ENCODE results near the gene HBA2. TPM values are rescaled to one million over a fixed set of nuclear protein-coding genes. Genes with fewer than 3 reads are reported as not detected.
A peak's percentile ranks its signal among the peaks of the same experiment; 100 is the strongest.

HBA2 gene
- total RNA-seq, 1 experiment from 2014 or later, result not detected

- no peak for DNase-seq
- peaks cover under 1% of the 10 kb centered on the region for H3K79me1 ChIP-seq (ENCODE audit: insufficient read depth, low read depth, low read length, poor library complexity, severe bottlenecking)
- H3K9ac ChIP-seq (ENCODE audit: extremely low read depth, insufficient read length, low read length), result no peak overlapping the region
- H3K4me2 ChIP-seq (ENCODE audit: insufficient read depth, insufficient read length, low read length), result no peak overlapping the region
- no peak overlapping the region for H3K56ac ChIP-seq (ENCODE audit: insufficient read length, low read depth, low read length)
- no peaks in the 10 kb centered on the region for H3K79me2 ChIP-seq (ENCODE audit: insufficient read depth, low read length)
- no peaks in the 10 kb centered on the region for H3K27me3 Mint-ChIP-seq (ENCODE audit: low read depth)
- H3K4me3 Mint-ChIP-seq, result no peak overlapping the region
- no peak overlapping the region for H2BK5ac ChIP-seq (ENCODE audit: insufficient read length, low read length)
- no peaks in the 10 kb centered on the region for H4K20me1 ChIP-seq (ENCODE audit: control insufficient read depth, insufficient read depth, insufficient read length)
- no peak overlapping the region for H2BK15ac ChIP-seq (ENCODE audit: low read depth, low read length)
- H2BK120ac ChIP-seq (ENCODE audit: low read depth, low read length, poor library complexity, severe bottlenecking), result no peak overlapping the region
- H4K8ac ChIP-seq (replicated peaks; ENCODE audit: insufficient read length, low read depth, low read length), result no peak overlapping the region
- no peaks in the 10 kb centered on the region for H3K27me3 ChIP-seq (ENCODE audit: insufficient read depth, low read length)
- H3K4me1 Mint-ChIP-seq, result no peaks in the 10 kb centered on the region
- WGBS (ENCODE audit: extremely low coverage, insufficient read length, low lambda C conversion rate), result no CpG with 5 or more reads among the region's 3 CpGs
- H3K4me1 ChIP-seq (ENCODE audit: insufficient read depth, low read length), result no peaks in the 10 kb centered on the region
- H3K18ac ChIP-seq (ENCODE audit: insufficient read length, low read depth, low read length), result no peak overlapping the region
- no peak overlapping the region for H4K91ac ChIP-seq (ENCODE audit: insufficient read length, low read depth, low read length)
- H2AK5ac ChIP-seq (ENCODE audit: insufficient read length, low read length), result no peak overlapping the region
- no peak overlapping the region for H2BK20ac ChIP-seq (ENCODE audit: low read depth, low read length, poor library complexity, severe bottlenecking)
- no peak overlapping the region for H4K5ac ChIP-seq (ENCODE audit: insufficient read length, low read depth, low read length)
- H3K36me3 Mint-ChIP-seq (ENCODE audit: insufficient read depth in 1 of 3, low read depth in 3 of 3), result peaks cover 0 to 4% (median 2%) of the 10 kb centered on the region in 3 experiments; a peak in 1 of 7 replicates
- H3K9me3 Mint-ChIP-seq, result no peaks in the 10 kb centered on the region
- H3K27ac ChIP-seq (ENCODE audit: insufficient read length, low read depth, low read length), result no peak overlapping the region
- no peak overlapping the region for H3K23ac ChIP-seq (ENCODE audit: insufficient read length, low read depth, low read length)
- H3K14ac ChIP-seq (ENCODE audit: insufficient read depth, low read length), result no peak overlapping the region
- H3K23me2 ChIP-seq (ENCODE audit: insufficient read length, low read depth, low read length, poor library complexity, severe bottlenecking), result no peaks in the 10 kb centered on the region
- no peak overlapping the region for H3K4ac ChIP-seq (ENCODE audit: low read depth, low read length)
- H3K27ac Mint-ChIP-seq, result peak overlapping the region in 1 of 3 experiments; percentile 83; a peak in 1 of 7 replicates
- no peak for TF ChIP-seq CTCF (conservative IDR thresholded peaks at IDR 0.05)
- no peak overlapping the region for H3T11ph ChIP-seq (ENCODE audit: low read length)
- H2AFZ ChIP-seq (ENCODE audit: low read length), result no peak overlapping the region
- no peak overlapping the region for H2BK12ac ChIP-seq (ENCODE audit: insufficient read length, low read depth, low read length)
- no peaks in the 10 kb centered on the region for H3K9me3 ChIP-seq (ENCODE audit: control insufficient read depth, low read depth, low read length)
These were observed 47.7 kb upstream of the HBA2 start for GRCh38 chr16:125011-125410.
